ENCODE measurements around the gene SEMA3E. TPM values are rescaled to one million over a fixed set of nuclear protein-coding genes. Genes with fewer than 3 reads are reported as not detected.
A peak's percentile ranks its signal among the peaks of the same experiment; 100 is the strongest.

Gene SEMA3E
- total and polyA plus RNA-seq, 10 of the 15 experiments (the other 5 are each of a cell fraction or from before 2014, with no cell fraction given), result 0.08 to 2.0 (median 0.82) TPM

GRCh38 chr7:83541187-83541960, 107.6 kb downstream of the SEMA3E start:
- Histone ChIP-seq H3K79me2 (ENCODE audit: control insufficient read depth, insufficient read depth, low read length) (no peaks in the 10 kb centered on the region), H3K27ac (ENCODE audit: control insufficient read depth, insufficient read depth) (no peak overlapping the region), H3K36me3 (ENCODE audit: control insufficient read depth in 2 of 2, insufficient read depth in 2 of 2, low read length in 1 of 2) (no peaks in the 10 kb centered on the region), H2AFZ (ENCODE audit: control insufficient read depth, low read depth, low read length) (no peak overlapping the region), H3K4me3 (no peak overlapping the region), H3K9ac (ENCODE audit: control insufficient read depth, insufficient read depth, low read length) (no peak overlapping the region), H4K20me1 (ENCODE audit: control insufficient read depth, insufficient read depth) (no peaks in the 10 kb centered on the region), H3K4me2 (ENCODE audit: control insufficient read depth, insufficient read depth) (no peak overlapping the region), H3K9me3 (replicated peaks; ENCODE audit: control insufficient read depth, insufficient read depth, low read length) (no peaks in the 10 kb centered on the region), H3K27me3 (replicated peaks in 1 of 2; ENCODE audit: control insufficient read depth in 2 of 2, insufficient read depth in 2 of 2, low read length in 1 of 2) (no peaks in the 10 kb centered on the region), H3K4me1 (ENCODE audit: control insufficient read depth, insufficient read depth, low read length) (no peaks in the 10 kb centered on the region)
- FAIRE-seq (no peak), ATAC-seq (peak; percentile 80), DNase-seq (ENCODE audit: low read depth, low spot score) (no peak)
- 13% methylated on average over 7 of the region's 7 CpGs for WGBS (ENCODE audit: insufficient coverage, insufficient replicate concordance, low lambda C conversion rate, missing lambda C conversion rate)
- no peak for TF ChIP-seq FOS (IDR thresholded peaks at IDR 0.05; ENCODE audit: borderline replicate concordance, extremely low read depth, insufficient read length)
- TF ChIP-seq SREBF1 (IDR thresholded peaks at IDR 0.05; ENCODE audit: low read length), result no peak
- TF ChIP-seq EP300 (IDR thresholded peaks at IDR 0.05; ENCODE audit: borderline replicate concordance in 1 of 2, control insufficient read depth in 1 of 2, low read depth in 2 of 2, low read length in 2 of 2), result no peak
- TF ChIP-seq NBN (IDR thresholded peaks at IDR 0.05), result no peak
- TF ChIP-seq CHD4 (IDR thresholded peaks at IDR 0.05), result no peak
- ChIA-PET POLR2A (no interaction called here), CTCF (interaction anchor here (1.8 kb wide), 1 partner anchor 55 kb away, joined by 4 read pairs; no protein-coding TSS in a partner anchor), RAD21 (ENCODE audit: unreplicated experiment) (no interaction called here), SMC1A (ENCODE audit: uncharacterized antibody, unreplicated experiment) (interaction anchor here (1.0 to 1.1 kb wide), 3 partner anchors 12 to 74 kb away, joined by 3 to 5 read pairs (median 4); no protein-coding TSS in a partner anchor)
- intact Hi-C loops (cut with micrococcal nuclease; ENCODE audit: unreplicated experiment), result no loop called here
- in situ Hi-C loops (cut with MboI), result no loop called here
- no TSS peak for BruUV-seq (replicated peaks)

GRCh38 chr7:83534488-83534887, 114.5 kb downstream of the SEMA3E start:
- ChIA-PET POLR2A (interaction anchor here (0.6 to 1.2 kb wide), 3 partner anchors 12 to 1320 kb away, joined by 3 to 4 read pairs (median 3); no protein-coding TSS in a partner anchor), SMC1A (ENCODE audit: uncharacterized antibody, unreplicated experiment) (interaction anchor here (0.8 to 1.0 kb wide), 4 partner anchors 10 to 29 kb away, joined by 3 to 5 read pairs (median 3); no protein-coding TSS in a partner anchor), CTCF (interaction anchor here (1.0 kb wide), 1 partner anchor 12 kb away, joined by 3 read pairs; no protein-coding TSS in a partner anchor), RAD21 (ENCODE audit: unreplicated experiment) (no interaction called here)
- FAIRE-seq (no peak), DNase-seq (ENCODE audit: low read depth, low spot score) (no peak), ATAC-seq (no peak)
- Histone ChIP-seq H4K20me1 (ENCODE audit: control insufficient read depth, insufficient read depth) (no peaks in the 10 kb centered on the region), H3K36me3 (ENCODE audit: control insufficient read depth in 2 of 2, insufficient read depth in 2 of 2, low read length in 1 of 2) (no peaks in the 10 kb centered on the region), H3K9ac (ENCODE audit: control insufficient read depth, insufficient read depth, low read length) (no peak overlapping the region), H3K9me3 (replicated peaks; ENCODE audit: control insufficient read depth, insufficient read depth, low read length) (no peaks in the 10 kb centered on the region), H3K79me2 (ENCODE audit: control insufficient read depth, insufficient read depth, low read length) (no peaks in the 10 kb centered on the region), H3K27me3 (replicated peaks in 1 of 2; ENCODE audit: control insufficient read depth in 2 of 2, insufficient read depth in 2 of 2, low read length in 1 of 2) (no peaks in the 10 kb centered on the region), H2AFZ (ENCODE audit: control insufficient read depth, low read depth, low read length) (no peak overlapping the region), H3K4me1 (ENCODE audit: control insufficient read depth, insufficient read depth, low read length) (no peaks in the 10 kb centered on the region), H3K4me2 (ENCODE audit: control insufficient read depth, insufficient read depth) (no peak overlapping the region), H3K27ac (ENCODE audit: control insufficient read depth, insufficient read depth) (no peak overlapping the region), H3K4me3 (no peak overlapping the region)
- intact Hi-C loops (cut with micrococcal nuclease; ENCODE audit: unreplicated experiment) (no loop called here), in situ Hi-C loops (cut with MboI) (no loop called here)
- BruUV-seq (replicated peaks), result no TSS peak
- TF ChIP-seq SPI1 (IDR thresholded peaks at IDR 0.05; ENCODE audit: borderline replicate concordance, insufficient read depth, low read depth, low read length) (no peak), SIX5 (IDR thresholded peaks at IDR 0.05; ENCODE audit: low read depth, low read length, severe bottlenecking) (no peak), YY1 (IDR thresholded peaks at IDR 0.05; ENCODE audit: low read depth, low read length) (no peak), CHD4 (IDR thresholded peaks at IDR 0.05) (no peak), TCF3 (IDR thresholded peaks at IDR 0.05; ENCODE audit: borderline replicate concordance, insufficient read depth, low read depth, low read length) (no peak), NRF1 (conservative IDR thresholded peaks at IDR 0.05; ENCODE audit: low read depth, low read length) (no peak), JUNB (IDR thresholded peaks at IDR 0.05) (no peak), CBFB (IDR thresholded peaks at IDR 0.05; ENCODE audit: low read depth) (no peak), POLR2AphosphoS2 (IDR thresholded peaks at IDR 0.05; ENCODE audit: low read depth, low read length) (no peak), ZSCAN29 (IDR thresholded peaks at IDR 0.05) (no peak)

Measured in GM12878 (cell line).